IPS-11a (cell line): Measurements from ENCODE around the gene SERPINH1.

Experiments used
- H3K4me3 ChIP-seq: one replicate; pipeline ENCODE4 v1.5.1; 2013; ENCODE audit warnings: low read depth, low read length, control low read depth

SERPINH1 gene

DNA sequence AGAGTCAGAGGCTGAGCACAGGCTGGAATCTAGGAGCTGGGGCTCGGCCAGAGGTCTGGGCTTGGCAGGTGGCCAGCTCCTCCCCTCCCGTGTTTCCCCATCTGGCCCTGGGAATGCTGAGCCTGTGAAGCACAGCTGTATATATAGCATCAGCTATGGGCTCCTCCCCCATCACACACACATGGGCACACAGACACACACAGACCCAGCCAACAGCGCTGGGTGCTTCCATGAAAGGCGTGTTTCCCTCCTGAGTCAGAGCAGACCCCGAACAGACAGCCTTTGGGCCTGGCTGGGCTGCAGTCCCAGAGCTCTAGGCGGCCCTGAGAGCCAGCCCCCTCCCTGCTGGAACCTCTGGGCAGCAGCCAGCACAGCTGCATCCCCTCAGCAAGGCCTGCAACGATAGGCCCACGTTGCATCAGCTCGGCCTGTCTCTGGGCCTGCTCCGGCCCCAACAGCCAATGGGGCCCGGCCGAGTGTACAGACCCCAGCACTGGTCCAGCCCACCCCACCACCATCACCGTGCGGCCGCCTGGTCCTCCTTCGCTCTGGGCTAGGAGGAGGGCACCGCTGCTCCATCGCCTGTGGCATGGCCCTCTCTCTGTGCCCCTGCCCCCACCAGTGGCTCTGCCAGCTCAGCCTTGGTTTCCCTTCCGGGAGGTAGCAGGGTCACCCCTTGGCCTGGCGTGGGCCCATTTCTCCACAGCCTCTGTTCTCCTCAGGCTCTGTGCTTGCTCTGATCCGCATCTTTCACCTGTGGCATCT lies 7.6 kb upstream of the SERPINH1 start:
- H3K4me3 ChIP-seq, result no peak overlapping the region

DNA sequence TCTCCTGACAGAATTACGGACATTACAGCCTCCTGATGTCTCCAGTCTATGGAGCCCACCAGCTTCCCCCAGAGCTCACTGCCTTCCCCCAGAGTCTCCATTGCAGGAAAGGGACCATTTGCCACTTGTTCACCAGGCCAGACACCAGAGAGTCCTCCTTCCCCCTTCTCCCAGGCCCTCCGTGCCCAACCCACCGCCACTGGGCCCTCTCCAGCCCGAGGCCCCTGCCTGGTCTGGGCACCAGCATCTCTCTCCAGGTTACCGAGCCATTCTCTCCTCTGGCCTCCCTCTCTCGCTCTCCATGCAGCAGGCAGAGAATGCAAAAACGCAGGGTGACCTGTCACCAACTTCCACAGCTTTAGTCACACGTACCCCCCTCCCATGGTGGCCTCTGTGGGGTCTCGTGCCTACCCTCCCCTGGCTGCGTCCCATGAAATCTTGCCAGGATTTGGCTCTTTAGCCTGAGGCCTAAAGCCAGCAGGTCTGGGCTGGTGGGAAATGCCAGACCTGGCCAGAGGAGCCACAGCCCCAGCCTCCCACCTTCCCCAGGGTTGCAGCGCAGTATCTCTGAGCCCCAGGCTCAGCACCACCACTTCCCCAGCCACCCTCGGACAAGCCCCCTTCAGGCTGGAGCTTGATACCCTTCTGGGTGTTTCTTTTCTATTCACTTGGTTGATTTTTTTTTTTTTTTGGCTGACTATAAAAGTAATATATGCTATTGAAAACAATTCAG lies 6.8 kb upstream of the SERPINH1 start:
- H3K4me3 ChIP-seq, result no peak overlapping the region

DNA sequence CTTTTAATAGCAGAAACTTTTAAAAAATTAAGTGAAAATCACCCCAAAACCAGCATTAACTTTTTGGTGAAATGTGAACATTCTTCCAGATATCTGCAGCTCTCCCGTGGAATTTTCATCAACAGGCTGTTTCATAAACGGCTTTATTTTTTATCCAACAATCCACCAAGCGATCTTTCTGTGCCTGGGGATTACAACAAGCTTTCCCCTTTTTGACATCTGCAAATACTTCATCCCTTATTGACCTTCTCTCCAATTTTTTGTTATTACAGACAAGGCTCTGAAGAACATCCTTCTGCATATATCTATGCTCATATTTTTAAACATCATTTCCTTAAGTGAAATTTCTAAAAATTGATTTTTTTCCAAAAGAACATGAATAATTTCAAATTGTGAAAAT lies 5.8 kb upstream of the SERPINH1 start:
- H3K4me3 ChIP-seq, result no peak overlapping the region

DNA sequence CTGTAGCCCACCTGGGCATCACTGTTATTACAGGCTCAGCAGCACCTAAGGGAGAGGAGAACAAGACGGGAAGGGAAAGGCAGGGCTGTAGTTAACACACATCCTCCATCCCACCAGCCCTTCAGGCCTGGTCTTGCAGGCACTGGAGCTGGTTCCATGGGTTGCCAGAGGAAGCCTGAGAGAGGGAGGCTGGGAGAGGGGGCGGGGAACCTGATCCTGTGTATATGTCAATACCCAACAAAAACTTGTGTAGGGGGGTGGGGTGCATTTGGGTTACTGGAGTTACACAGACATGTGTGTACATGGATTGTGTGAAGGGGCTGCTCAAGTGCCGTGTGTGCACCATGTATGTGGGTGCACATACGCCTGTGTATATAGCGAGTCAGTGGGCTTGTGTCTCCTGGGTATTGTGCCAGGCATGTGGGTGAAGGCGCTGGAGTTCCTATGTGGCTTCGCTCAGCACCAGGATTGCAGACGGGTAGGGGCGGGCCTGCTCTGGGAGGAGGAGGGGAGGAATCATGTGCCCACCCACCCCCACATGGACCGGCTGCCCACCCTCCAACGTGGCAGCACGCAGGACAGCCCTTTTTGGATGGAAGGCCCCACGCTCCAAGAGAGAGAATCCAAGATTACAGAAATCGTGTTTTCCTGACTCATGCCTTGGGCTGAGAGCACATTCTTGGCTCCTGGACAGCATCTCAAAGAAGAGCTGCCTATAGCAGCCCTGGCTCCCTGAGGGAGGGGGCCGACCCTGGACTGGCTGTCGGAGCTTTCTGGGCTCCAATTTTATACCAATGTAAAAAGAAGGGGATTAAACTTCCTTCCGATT lies 4.2 kb upstream of the SERPINH1 start:
- no peak overlapping the region for H3K4me3 ChIP-seq

DNA sequence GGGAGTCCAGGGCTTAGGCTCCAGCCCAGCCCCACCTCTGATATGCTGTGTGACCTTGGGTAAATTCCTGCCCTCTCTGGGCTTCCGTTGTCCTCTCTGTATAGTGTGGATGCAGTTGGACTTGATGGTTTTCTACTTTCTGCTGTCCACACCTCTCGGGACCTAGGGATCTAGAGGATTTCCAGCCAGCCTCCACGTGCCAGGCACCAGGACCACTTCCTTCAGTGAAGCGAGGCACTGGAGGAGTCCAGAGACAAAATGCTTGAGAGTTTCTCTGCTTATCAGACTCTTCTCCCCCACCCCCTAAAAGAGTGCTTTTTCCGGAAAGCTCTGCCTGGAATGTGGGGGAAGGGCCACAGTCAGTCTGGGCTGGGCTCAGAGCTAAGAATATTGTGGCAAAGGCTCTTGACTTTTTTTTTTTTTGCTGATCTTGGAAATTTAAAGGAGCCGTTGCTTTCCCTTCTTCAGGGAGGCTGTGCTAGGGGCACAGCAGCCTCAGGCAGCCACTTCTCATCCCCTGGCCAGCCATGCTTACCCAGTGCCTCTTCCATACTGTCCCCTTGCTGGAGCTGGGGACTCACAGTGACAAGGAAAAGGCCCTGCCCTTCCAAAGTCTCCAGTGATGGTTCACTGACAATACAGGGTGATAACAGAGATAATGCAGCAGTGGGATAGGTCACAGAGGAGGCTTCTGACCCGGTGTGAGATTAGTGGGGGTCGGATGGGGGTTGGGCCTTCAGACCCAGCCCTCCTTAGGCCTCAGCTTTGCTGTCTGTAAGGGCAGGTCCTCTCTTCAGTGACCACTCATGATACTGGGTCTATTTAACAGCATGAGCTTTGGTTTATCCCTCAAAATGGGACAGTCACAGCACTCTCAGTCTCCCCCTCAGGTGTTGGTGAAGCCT lies 2.9 kb upstream of the SERPINH1 start:
- no peak overlapping the region for H3K4me3 ChIP-seq

DNA sequence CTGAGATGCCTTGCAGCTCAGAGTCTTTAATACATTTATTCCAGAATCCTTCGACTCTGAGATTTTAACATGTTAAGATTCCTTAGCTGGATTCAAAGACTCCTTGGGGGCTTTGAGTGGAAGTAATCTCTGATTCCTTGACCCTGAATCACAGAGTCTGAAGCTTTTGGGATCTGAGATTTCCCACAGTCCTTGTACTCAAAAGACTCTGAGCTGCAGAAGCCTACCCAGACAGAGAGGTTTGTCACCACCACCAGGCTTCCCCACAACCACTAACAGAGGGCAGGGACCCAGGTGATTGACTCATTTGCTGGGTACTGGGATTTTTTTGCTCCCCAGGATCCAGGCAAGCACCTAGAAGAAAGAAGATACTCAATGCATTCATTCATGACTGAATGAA lies 1.4 kb upstream of the SERPINH1 start:
- H3K4me3 ChIP-seq, result no peak overlapping the region

DNA sequence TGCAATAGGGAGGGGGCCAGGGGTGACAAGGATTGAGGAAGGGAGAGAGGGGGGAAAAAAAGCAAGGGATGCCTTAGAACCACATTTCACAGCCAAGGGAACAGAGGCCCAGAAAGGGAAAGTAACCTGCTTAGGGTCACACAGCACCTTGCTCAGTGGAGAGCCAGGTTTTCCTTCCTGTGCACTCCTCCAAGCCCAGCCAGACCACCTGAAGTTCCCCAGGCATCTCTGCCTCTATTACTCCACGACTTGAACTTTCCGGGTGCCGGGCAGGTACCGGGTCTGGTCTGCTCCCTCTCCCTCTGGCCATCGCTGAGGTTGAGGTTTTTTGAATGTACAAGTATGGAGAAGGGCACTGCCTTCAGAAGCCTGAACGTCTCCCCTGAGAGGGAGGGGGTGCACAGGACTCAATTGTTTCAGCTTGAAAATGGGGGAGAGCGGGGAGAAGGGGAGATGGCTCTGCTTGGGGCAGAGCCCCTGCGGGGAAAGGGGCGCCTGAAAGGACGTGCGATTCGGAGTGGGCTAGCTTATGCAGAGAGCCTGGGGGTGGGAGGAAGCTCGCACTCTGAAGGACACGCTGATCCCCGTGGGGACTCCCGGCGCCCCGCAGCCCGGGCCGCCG lies 516 bp upstream of the SERPINH1 start:
- H3K4me3 ChIP-seq, result peak overlapping the region; percentile 89

DNA sequence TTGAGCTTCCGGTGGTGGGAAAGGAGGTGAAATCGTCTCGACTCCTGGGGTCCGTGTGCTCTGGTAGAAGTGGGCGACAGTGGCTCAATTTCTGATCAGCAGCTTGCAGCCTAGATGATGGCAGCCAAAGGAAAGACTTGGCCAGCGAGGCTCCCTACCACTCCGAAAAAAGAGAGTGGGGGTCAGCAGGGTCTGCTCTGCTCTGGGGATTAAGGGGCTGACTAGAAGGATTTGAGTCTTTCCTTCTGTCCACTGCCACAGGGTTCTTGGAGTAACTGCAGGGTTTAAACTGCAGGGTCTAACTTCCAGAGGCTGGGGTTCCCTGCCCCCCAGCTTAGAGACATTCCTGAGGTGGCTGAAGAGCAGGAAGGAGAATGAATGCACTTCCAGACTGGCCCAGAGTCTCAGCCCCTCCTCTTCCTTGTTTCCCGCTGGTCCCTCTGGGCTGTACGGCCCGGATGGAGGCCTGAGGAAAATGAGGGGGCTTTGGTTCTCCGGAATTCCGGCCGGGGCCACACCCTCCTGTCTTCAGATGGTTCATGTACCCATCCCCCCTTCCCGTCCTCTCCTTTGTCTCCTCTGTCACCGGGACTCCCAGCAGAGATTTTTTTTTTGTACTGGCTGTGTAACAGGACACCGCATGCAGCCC lies 907 bp downstream of the SERPINH1 start:
- peak overlapping the region; percentile 89 for H3K4me3 ChIP-seq

DNA sequence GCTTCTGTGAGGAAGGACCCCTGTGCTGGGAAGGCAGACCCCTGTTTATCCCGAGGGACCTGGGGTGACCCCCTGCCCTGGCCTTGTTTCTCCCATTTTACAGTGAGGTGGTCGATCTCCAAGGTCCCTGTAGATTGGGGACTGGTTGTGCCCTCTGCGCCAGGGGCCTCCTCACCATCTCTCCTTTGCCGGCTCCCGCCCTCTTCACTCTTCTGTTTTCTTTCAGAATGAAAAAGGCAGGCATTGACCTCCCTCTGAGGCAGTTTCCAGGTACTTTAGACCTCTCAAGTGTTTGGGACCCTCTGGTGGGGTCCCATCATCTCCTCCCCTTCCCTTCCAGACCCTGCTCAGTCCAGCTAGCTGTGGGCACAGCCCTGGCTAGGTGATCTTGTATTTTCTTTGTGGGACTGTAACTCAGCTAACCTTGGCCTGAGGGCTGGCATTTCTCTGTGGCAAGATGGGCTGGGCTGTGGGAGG lies 1.5 kb downstream of the SERPINH1 start:
- H3K4me3 ChIP-seq, result peak overlapping the region; percentile 89

DNA sequence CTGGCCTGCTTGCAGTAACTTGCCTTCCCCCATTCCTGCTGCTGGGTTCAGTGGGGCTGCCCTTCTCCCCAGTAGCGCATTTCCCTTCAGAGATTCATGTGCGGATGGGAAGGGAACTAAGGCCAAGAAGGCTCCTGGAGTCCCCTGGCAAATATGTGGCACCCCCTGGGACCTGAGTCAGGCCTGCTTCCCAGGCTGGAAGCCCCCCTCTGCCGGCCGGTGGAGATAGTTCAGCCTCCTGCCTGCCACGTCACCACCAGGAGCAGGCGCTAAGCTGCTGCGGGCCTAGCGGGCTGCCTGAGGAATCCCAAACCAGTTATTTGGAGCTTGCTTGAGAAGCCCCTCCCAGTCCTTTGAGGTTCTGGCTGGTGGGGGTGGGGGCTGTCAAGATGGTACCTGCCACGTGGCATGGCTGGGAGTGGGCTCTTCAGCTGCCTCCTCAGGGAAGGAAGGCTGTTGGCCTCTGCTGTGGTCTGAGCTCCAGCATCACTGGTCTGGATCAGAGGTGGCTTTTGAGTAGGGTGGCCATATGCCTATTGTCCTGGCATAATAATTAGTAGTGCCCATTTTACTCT lies 2.0 kb downstream of the SERPINH1 start:
- peak overlapping the region; percentile 89 for H3K4me3 ChIP-seq

DNA sequence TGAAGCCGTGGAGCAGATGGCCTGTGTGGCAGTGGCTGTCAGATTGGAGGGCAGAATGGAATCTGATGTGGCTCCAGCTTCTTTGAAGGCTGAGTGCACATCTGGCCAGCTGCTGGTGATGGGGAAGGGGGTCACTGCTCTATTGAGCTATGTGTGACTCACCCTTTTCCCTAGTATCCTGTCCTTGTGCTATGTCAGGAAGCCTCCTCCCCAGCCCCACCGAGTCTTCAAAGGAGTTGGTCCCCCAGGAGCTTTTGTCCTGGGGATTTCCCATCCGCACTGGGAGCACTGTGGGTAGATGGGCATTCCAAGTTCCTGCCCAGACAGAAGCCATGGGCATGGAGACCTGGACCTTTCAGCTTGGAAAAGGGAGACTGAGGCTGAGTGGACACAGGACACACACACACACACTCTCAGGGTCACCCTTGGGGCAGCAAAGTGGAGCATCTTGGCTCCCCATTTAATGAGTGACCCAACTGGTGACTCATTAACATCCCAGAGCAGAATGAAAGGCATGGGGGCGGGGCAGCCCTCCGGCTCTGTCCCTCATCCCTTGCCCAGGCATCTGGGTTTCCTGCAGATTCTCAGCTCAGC lies 3.3 kb downstream of the SERPINH1 start:
- no peak overlapping the region for H3K4me3 ChIP-seq

DNA sequence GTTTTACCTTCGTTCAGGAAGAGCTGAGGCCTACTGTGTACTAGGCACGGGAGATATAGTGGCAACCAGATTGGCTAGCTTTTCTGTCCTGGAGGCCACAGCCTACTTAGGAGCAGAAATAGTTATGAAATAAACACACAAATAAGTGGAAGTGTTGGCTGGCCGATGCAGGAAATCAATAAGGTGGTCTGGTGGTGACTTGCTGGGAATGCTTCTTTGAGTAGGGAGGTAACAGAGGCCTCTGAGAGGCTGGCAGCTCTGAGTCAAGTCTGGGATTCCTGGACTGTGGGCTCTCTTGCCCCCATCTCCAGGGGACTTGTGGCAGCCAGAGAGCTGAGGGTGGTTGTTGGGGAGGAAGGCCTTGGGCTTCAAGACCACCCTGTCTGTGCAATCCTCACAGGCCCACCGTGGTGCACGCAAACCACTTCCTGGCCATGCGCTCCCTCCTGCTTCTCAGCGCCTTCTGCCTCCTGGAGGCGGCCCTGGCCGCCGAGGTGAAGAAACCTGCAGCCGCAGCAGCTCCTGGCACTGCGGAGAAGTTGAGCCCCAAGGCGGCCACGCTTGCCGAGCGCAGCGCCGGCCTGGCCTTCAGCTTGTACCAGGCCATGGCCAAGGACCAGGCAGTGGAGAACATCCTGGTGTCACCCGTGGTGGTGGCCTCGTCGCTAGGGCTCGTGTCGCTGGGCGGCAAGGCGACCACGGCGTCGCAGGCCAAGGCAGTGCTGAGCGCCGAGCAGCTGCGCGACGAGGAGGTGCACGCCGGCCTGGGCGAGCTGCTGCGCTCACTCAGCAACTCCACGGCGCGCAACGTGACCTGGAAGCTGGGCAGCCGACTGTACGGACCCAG lies 4.1 kb downstream of the SERPINH1 start:
- no peak overlapping the region for H3K4me3 ChIP-seq

DNA sequence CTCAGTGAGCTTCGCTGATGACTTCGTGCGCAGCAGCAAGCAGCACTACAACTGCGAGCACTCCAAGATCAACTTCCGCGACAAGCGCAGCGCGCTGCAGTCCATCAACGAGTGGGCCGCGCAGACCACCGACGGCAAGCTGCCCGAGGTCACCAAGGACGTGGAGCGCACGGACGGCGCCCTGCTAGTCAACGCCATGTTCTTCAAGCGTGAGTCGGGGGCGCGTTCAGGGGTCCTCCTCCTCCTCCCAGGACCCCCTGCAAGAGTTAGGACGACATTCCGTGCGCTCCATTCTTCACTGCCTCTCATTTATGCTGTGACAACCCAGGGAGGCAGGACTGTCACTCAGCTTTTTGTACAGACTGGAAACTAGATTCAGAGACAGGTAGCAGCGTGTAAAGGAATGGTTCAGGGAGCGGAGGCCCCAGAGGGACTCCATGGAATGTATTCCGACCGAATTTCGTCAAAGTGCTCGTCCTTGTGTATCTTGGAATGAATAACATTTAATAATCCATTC lies 4.8 kb downstream of the SERPINH1 start:
- no peak overlapping the region for H3K4me3 ChIP-seq

DNA sequence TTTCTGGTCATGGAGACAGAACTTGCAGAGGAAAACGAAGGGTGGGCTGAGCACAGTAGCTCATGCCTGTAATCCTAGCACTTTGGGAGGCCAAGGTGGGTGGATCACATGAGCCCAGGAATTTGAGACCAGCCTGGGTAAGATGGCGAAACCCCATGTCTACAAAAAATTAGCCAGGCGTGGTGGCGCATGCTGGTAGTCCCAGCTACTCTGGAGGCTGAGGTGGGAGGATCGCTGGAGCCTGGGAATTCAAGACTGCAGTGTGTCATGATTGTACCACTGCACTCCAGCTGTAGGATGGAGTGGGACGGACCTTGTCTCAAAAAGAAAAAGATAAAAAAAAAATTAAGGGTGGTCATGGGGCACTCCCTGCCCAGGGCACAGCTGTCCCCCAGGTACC lies 5.9 kb downstream of the SERPINH1 start:
- no peak overlapping the region for H3K4me3 ChIP-seq

DNA sequence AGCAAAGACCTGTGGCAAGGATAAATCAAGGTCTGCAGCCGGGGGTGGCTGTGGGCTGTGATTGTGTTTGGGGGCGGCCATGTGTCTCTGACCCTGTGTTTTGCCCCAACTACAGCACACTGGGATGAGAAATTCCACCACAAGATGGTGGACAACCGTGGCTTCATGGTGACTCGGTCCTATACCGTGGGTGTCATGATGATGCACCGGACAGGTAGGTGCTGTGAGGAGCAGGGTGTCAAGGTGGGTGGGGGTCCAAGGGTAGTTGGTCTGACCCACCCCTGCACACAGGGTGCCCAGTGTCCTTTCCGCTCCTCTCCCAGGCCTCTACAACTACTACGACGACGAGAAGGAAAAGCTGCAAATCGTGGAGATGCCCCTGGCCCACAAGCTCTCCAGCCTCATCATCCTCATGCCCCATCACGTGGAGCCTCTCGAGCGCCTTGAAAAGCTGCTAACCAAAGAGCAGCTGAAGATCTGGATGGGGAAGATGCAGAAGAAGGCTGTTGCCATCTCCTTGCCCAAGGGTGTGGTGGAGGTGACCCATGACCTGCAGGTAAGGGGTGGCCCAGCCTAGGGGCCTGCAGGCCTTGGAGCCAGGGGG lies 6.7 kb downstream of the SERPINH1 start:
- no peak overlapping the region for H3K4me3 ChIP-seq

DNA sequence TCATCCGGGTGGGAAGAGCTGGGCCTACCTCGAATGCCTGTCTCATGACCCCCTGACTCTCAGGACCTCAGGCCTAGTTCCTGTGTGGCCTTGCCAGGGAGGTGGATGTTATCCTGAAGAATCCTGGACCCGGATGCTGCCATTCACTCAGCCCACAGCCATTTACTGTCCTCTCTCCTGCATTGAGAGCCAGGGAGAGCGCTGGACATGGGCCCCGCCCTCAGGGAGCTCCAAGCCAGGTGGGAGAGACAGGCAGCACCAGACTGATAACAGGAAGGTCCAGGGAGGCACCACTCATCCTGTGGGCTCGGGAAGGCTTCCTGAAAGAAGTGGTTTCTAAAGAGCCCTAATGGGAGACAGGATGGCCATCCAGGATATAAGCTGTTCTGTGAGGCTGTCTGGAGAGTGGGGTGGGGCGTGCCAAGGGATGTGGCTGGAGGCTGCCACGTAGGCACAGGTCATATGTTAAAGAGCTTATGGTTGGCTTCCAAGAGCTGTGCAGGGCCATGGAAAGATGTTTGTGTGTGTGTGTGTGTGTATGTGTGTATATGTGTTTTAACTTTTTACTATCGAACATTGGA lies 8.6 kb downstream of the SERPINH1 start:
- H3K4me3 ChIP-seq, result no peak overlapping the region

DNA sequence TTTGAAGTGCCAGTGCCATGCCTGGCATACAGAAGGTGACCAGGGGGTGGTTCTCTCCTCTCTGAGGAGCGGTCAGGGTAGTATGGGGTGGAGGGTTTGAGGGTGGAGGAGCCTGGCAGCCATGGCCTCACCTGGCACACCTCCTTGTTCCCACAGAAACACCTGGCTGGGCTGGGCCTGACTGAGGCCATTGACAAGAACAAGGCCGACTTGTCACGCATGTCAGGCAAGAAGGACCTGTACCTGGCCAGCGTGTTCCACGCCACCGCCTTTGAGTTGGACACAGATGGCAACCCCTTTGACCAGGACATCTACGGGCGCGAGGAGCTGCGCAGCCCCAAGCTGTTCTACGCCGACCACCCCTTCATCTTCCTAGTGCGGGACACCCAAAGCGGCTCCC lies 9.6 kb downstream of the SERPINH1 start:
- no peak overlapping the region for H3K4me3 ChIP-seq
